Measurements from ENCODE around the gene SLC37A3.

Gene SLC37A3

GRCh38 chr7:140367528-140367927, 30.8 kb downstream of the SLC37A3 start:
- Mint-ChIP-seq H3K27me3 (ENCODE audit: low read depth, poor library complexity) (no peaks in the 10 kb centered on the region), H3K4me3 (no peak overlapping the region), H3K36me3 (ENCODE audit: low read depth) (peaks cover 45% of the 10 kb centered on the region), H3K9me3 (peaks cover 10% of the 10 kb centered on the region), H3K4me1 (no peaks in the 10 kb centered on the region), H3K27ac (no peak overlapping the region)
- TF ChIP-seq CTCF (IDR thresholded peaks at IDR 0.05), result no peak
- no peak for DNase-seq

- peaks cover 21% of the 10 kb centered on the region for H3K9me3 Mint-ChIP-seq
- DNase-seq, result no peak
- no peak for TF ChIP-seq CTCF (IDR thresholded peaks at IDR 0.05)
- no peaks in the 10 kb centered on the region for H3K4me1 Mint-ChIP-seq
- H3K36me3 Mint-ChIP-seq (ENCODE audit: low read depth), result peaks cover 49% of the 10 kb centered on the region
- H3K27me3 Mint-ChIP-seq (ENCODE audit: low read depth, poor library complexity), result no peaks in the 10 kb centered on the region
- peak overlapping the region; percentile 91 for H3K27ac Mint-ChIP-seq
- H3K4me3 Mint-ChIP-seq, result no peak overlapping the region
These were observed 33.5 kb downstream of the SLC37A3 start for GRCh38 chr7:140364819-140365218.

- Mint-ChIP-seq H3K36me3 (ENCODE audit: low read depth) (peaks cover 68% of the 10 kb centered on the region), H3K4me3 (no peak overlapping the region), H3K27ac (peak overlapping the region; percentile 15), H3K4me1 (no peaks in the 10 kb centered on the region), H3K27me3 (ENCODE audit: low read depth, poor library complexity) (no peaks in the 10 kb centered on the region), H3K9me3 (peaks cover 24% of the 10 kb centered on the region)
- DNase-seq, result no peak
- no peak for TF ChIP-seq CTCF (IDR thresholded peaks at IDR 0.05)
These were observed 37.6 kb downstream of the SLC37A3 start for GRCh38 chr7:140360697-140361229.

- Mint-ChIP-seq H3K27ac (peak overlapping the region; percentile 19), H3K27me3 (ENCODE audit: low read depth, poor library complexity) (no peaks in the 10 kb centered on the region), H3K36me3 (ENCODE audit: low read depth) (peaks cover 74% of the 10 kb centered on the region), H3K4me1 (no peaks in the 10 kb centered on the region), H3K9me3 (peaks cover 14% of the 10 kb centered on the region), H3K4me3 (no peak overlapping the region)
- no peak for DNase-seq
- TF ChIP-seq CTCF (IDR thresholded peaks at IDR 0.05), result no peak
These were observed 39.8 kb downstream of the SLC37A3 start for GRCh38 chr7:140358412-140359051.

- H3K27ac Mint-ChIP-seq, result peak overlapping the region; percentile 19
- no peak for DNase-seq
- H3K4me1 Mint-ChIP-seq, result no peaks in the 10 kb centered on the region
- no peak for TF ChIP-seq CTCF (IDR thresholded peaks at IDR 0.05)
- H3K36me3 Mint-ChIP-seq (ENCODE audit: low read depth), result peaks cover 77% of the 10 kb centered on the region
- peaks cover 14% of the 10 kb centered on the region for H3K9me3 Mint-ChIP-seq
- H3K4me3 Mint-ChIP-seq, result no peak overlapping the region
- no peaks in the 10 kb centered on the region for H3K27me3 Mint-ChIP-seq (ENCODE audit: low read depth, poor library complexity)
These were observed 40.3 kb downstream of the SLC37A3 start for GRCh38 chr7:140358024-140358411.

GRCh38 chr7:140350056-140350455, 48.3 kb downstream of the SLC37A3 start:
- no peak overlapping the region for H3K27ac Mint-ChIP-seq
- H3K4me1 Mint-ChIP-seq, result peaks cover 31% of the 10 kb centered on the region
- H3K27me3 Mint-ChIP-seq (ENCODE audit: low read depth, poor library complexity), result no peaks in the 10 kb centered on the region
- no peak for DNase-seq
- TF ChIP-seq CTCF (IDR thresholded peaks at IDR 0.05), result no peak
- no peak overlapping the region for H3K4me3 Mint-ChIP-seq
- no peaks in the 10 kb centered on the region for H3K9me3 Mint-ChIP-seq
- peaks cover 71% of the 10 kb centered on the region for H3K36me3 Mint-ChIP-seq (ENCODE audit: low read depth)

All from nephron progenitor cell (in vitro differentiated cells).